GM18909 (cell line): ENCODE results near the gene SHANK1.

Source experiments
- ATAC-seq: cut with Tn5 transposase; IDR thresholded peaks from one replicate; pipeline ENCODE4 v1.9.1; 2021; ENCODE audit warnings: mild to moderate bottlenecking; ENCODE audit not compliant: unreplicated experiment, poor library complexity

The SHANK1 gene

DNA sequence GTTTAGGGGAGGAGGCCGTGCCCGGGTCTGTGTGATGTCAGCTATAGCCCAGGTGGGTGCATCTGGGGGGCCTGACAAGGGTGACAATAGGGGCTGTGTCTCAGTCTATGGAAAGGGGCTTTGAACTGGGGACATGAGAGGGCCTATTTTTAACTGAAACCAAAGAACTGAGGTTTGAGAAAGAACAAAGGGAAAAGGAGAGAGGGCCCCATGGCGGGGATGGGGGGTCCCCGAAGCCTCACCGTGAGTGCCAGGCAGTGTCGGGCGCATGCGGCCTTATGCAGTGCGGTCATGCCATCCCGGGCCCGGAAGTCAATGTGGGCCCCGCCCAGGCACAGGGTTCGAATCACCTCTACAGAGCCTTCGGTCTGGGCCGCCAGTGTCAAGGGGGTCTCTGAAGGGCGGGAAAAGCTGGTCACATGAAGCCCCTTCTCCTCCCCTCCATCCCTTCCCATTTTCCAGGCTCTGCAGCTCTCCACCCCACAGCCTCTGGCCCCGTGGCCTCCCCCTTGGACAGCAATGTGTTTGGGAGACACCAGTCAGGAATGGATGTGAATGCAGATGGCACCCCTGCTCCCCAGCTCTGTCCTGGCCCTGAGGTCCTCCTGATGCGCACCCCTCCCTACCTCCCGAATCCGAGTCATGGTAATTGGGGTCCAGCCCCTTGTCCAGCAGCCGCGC lies 5.9 kb downstream of the SHANK1 start:
- ATAC-seq: no peak

DNA sequence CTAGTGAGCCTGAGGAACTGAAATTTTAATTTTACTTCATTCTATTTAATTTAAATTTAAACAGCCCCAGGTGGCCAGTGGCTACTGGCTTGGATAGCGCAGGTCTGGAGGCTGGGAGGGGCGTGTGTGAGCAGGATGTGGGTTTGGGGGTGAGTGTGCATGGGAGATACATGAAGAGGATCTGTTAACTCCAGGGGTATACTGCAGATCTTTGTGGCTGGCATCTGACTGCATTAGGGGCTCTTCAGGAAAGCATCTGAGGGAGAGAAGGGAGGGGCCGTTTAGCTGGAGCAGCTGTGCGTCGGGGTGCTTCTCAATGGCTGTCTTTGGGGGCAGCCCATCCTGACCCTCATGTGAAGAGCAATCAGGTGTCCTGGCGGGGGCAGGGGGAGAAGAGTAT lies 6.8 kb downstream of the SHANK1 start:
- ATAC-seq: no peak

GRCh38 chr19:50711805-50712204 lies 7.8 kb downstream of the SHANK1 start:
- no peak for ATAC-seq

DNA sequence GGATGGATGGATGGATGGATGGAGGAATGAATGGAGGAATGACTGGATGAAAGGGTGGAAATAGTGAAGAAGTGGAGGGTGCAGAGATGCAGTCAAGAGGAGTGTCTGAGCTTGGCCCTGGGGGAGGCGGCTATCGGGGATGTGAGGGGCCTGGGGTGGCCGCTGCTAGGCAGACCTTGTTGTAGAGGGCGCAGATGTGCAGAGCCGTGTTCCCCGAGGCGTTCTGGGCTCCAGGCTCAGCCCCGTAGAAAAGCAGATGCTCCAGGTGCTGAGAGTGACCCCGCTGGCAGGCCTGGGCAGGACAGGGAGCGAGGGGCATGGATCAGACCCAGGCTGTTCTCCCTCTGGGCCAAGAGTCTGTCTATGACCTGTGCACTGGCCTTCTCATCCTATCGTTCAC lies 8.4 kb downstream of the SHANK1 start:
- no peak for ATAC-seq

- ATAC-seq: no peak
These were observed 9.0 kb downstream of the SHANK1 start for GRCh38 chr19:50710612-50711011.

GRCh38 chr19:50710094-50710493 lies 9.5 kb downstream of the SHANK1 start:
- no peak for ATAC-seq

- ATAC-seq: no peak
These were observed 11.3 kb downstream of the SHANK1 start for GRCh38 chr19:50708179-50708879.

GRCh38 chr19:50706387-50706786 lies 13.2 kb downstream of the SHANK1 start:
- no peak for ATAC-seq

- ATAC-seq: no peak
These were observed 14.1 kb downstream of the SHANK1 start for GRCh38 chr19:50705422-50706019.

DNA sequence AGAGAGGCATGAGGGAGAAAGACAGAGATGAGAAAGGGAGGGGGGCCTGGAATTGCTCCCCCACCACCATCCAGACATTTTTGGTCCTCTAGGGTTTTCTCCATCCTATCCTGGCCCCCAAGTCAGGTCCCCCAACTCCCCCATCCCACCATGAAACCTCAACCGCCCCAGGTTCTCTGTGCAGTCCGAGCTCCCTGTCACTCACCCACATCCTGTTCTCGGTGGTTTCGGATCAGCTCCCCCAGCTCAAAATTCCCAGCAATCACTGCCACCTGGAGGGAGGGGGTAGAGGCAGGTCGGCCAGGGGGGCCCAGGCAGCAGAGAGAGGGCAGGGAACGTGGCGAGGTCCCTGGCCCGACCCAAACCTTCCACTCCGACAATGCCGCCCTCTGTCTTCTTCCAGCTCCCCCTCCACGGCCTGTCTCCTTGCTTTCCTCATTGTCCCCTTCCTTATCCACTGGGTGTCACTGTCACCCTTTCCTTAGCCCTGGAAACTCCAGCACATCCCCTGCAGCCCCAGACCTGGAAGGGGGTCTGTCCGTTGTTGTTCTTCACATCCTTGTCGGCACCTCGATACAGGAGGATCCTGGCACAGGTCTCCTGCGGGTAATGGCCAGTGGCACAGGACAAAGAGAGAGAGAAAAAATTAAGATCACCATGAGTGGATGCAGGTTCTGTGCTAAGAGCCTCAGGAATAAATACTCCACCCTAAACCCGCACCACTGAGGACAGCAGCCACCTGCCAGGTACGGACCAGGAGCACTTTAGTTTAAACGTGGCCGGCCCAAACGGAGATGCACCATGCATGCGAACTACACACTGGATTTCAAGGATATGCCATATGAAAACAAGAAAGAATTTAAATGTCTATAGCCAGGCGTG lies 15.4 kb downstream of the SHANK1 start:
- no peak for ATAC-seq

DNA sequence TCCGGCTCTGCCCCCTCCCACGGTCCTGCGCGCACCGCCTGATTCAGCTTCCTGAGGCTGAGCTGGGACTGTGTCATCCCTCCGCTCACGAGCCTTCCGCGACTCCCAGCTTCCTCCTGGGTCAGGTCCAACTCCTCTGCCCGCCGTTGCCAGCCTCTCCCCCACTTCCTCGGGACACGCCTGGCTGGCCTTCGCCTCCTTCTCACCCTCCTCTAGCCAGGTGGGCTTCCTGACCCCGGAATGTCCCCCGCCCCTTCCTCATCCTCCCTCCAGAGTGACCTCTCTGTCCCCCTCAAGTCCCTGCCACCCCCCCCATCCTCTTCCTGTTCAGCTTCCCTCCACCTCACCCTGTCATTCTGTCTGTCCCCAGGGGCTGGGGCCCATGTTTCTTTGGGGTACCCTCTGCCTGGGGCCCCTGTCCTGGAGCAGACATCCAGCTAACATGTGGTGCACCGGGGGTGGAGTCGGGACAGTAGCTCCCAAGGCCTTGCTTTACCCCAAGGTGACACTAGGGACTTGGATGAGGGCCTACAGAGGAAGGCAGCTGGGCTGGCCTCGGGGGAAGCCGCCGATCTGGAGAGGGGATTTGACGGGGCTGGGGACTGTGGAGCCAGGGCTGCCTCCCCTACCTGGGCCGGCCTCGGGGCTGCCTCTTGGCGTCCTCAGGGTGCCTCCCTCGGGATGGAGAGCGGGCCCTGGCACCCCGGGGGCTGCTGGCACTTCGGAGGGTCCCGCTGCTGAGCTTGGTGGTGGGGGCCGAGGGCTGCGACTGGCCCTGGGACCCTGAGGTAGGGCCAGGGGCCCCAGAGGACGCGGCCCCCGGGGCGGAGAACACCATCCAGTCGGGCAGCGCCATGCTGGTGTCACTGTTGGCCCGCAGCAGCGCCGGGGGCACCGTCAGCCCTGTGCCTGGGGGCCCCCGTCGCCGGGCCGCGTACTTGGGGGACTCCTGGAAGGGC lies 16.5 kb downstream of the SHANK1 start:
- ATAC-seq: no peak

DNA sequence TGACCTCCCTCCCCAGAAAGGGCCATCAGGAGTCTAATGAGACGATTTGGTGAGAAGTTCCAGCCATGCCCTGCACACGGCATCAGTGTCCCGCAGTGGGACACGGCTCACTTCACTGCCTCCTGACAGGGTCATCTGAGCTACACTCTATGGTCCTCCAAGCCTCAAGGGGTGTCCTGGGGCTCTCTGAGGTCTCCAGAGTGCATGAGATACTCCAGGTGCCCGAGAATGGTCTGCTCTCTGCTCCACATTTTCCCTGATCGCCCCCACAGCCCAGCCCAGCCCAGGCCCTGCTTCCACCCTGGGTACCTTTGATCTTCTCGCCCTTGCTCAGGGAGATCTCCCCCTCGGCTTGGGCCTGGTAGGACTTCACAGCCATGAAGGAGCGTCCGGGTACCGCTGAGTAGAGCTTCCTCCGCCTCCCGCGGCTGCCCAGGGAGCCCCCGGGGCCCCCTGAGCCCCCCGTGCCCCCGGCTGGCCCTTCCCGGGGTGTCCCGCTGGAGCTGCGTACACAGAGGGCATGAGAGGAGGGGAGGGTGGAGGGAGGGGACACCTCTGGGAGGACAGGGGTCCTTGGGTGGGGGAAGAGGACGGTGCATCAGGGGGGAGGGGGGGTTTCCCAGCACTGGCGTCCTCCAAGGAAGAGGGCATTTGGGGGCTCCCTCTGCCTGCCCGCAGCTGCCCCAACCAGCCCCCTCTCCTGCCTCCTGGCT lies 17.3 kb downstream of the SHANK1 start:
- no peak for ATAC-seq

DNA sequence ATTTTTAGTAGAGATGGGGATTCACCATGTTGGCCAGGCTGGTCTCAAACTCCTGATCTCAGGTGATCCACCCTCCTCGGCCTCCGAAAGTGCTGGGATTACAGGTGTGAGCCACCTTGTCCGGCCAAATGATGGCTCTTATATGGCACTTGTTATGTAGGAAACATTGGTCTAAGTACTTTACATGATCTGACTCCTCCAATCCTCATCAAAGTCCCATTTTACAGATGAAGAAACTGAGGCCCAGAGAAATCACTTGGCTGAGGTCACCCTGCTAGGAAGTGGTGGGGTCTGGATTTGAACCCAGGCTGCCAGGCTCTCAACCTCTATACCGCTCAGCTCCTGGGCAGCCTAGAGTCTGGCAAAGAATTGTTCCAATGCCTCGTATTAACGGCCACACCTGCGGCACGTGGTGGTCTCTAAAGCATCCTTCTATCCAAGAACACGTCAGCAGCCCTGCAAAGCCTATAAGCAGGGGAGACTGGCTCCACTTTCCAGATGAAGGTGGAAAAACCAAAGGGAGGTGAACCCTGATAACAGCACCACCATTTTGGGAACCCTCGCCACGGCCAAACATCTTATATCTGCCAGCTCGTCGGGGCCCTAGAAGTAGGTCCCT lies 18.1 kb downstream of the SHANK1 start:
- ATAC-seq: no peak

GRCh38 chr19:50697414-50698124 lies 22.0 kb downstream of the SHANK1 start:
- ATAC-seq: no peak

GRCh38 chr19:50696094-50696483 lies 23.5 kb downstream of the SHANK1 start:
- no peak for ATAC-seq

GRCh38 chr19:50695251-50696093 lies 24.1 kb downstream of the SHANK1 start:
- ATAC-seq: no peak

GRCh38 chr19:50694815-50695145 lies 24.8 kb downstream of the SHANK1 start:
- no peak for ATAC-seq
